ENCODE results near the gene BAAT.
"Not testable (repeated sequence)": the region's sequence is repeated elsewhere in the genome, so short reads cannot be mapped to it uniquely, and the experiment has no call there.

The BAAT gene

DNA sequence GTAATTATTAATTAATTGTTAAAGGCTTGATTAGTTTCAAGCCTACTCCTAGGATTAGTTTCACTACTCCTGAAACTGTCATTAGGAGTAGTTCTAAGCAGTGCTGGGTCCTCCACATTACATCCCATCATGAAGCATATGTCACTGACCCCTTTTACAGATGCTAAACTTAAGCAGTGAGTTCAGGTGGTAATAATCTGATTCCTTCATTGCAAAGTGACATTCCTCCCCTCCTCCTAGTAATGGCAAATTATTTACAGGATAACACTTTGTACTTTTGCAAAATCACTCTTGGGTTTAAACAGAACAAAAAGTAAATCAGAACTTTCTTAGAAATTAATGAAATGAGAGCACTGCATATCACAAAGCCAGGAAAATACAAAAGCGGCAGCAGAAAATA, 52.4 kb downstream of the BAAT start:
- Histone ChIP-seq H3K27me3 (ENCODE audit: control insufficient read depth, insufficient read depth, low read length) (no peaks in the 10 kb centered on the region), H3K4me1 (ENCODE audit: control insufficient read depth, insufficient read depth, low read length) (no peaks in the 10 kb centered on the region), H3K4me2 (ENCODE audit: low read length) (no peak overlapping the region), H3K36me3 (ENCODE audit: insufficient read depth, low read length) (no peaks in the 10 kb centered on the region), H3K9me3 (replicated peaks; ENCODE audit: low read length) (no peaks in the 10 kb centered on the region), H3K9ac (ENCODE audit: low read depth, low read length) (no peak overlapping the region), H3K4me3 (ENCODE audit: low read length) (no peak overlapping the region)

DNA sequence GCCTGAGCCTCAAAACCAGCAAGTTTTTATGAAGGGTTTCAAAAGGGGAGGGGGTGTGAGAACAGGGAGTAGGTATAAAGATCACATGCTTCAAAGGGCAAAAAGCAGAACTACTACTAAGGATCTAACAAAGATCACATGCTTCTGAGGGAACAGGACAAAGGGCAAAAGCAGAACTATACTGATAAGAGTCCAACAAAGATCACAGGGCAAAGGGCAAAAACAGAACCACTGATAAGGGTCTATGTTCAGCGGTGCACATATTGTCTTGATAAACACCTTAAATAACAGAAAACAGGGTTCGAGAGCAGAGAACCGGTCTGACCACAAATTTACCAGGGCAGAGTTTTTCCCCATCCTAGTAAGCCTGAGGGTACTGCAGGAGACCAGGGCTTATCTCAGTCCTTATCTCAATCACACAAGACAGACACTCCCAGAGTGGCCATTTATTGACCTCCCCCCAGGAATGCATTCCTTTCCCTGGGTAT, 57.3 kb downstream of the BAAT start:
- not testable (repeated sequence) for H3K9me3 ChIP-seq (replicated peaks; ENCODE audit: low read length); H3K4me2 ChIP-seq (ENCODE audit: low read length); H3K9ac ChIP-seq (ENCODE audit: low read depth, low read length); H3K4me3 ChIP-seq (ENCODE audit: low read length); H3K4me1 ChIP-seq (ENCODE audit: control insufficient read depth, insufficient read depth, low read length); H3K36me3 ChIP-seq (ENCODE audit: insufficient read depth, low read length); H3K27me3 ChIP-seq (ENCODE audit: control insufficient read depth, insufficient read depth, low read length)

DNA sequence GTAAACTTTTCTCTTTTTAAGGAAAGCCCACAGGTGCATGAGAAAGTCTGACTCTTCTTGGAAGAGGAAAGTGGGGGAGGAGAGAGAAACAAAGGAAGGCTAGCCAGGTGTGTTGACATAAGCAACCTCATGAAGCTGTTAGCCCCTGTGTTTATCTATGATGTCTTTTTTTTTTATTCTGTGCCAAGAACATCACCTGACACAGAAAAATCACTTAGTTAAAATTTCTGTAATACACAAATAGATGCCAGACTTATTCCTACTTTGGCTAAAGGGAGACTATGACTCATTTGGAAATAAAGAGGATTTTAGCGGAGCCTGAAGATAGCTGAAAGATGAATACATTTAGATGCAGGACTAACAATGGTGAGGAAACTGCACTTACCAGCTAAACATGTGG, 58.3 kb downstream of the BAAT start:
- H3K4me3 ChIP-seq (ENCODE audit: low read length) = no peak overlapping the region
- H3K9me3 ChIP-seq (replicated peaks; ENCODE audit: low read length) = no peaks in the 10 kb centered on the region
- no peak overlapping the region for H3K9ac ChIP-seq (ENCODE audit: low read depth, low read length)
- no peaks in the 10 kb centered on the region for H3K36me3 ChIP-seq (ENCODE audit: insufficient read depth, low read length)
- H3K4me2 ChIP-seq (ENCODE audit: low read length) = no peak overlapping the region
- no peaks in the 10 kb centered on the region for H3K4me1 ChIP-seq (ENCODE audit: control insufficient read depth, insufficient read depth, low read length)
- H3K27me3 ChIP-seq (ENCODE audit: control insufficient read depth, insufficient read depth, low read length) = no peaks in the 10 kb centered on the region

DNA sequence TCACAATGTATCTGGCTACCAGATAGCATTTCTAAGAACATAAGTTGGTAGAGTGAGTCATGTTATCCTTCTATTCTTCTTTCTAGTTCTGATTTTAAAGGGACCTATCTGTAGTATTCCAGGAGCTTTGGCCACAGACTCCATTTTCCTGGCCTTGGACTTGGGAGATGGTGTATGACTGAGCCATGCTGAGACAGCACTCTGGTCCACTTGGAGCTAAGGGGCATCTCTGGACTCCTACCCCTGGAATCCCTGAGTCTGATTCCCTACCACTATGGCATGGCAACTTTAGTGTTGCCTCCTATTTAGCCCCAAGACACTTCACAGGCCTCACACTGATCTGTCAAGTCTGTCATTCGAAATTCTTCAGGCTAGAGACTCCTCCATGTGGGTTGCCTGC, 58.8 kb downstream of the BAAT start:
- Histone ChIP-seq H3K9ac (ENCODE audit: low read depth, low read length) (no peak overlapping the region), H3K27me3 (ENCODE audit: control insufficient read depth, insufficient read depth, low read length) (no peaks in the 10 kb centered on the region), H3K9me3 (replicated peaks; ENCODE audit: low read length) (no peaks in the 10 kb centered on the region), H3K4me1 (ENCODE audit: control insufficient read depth, insufficient read depth, low read length) (no peaks in the 10 kb centered on the region), H3K36me3 (ENCODE audit: insufficient read depth, low read length) (no peaks in the 10 kb centered on the region), H3K4me3 (ENCODE audit: low read length) (no peak overlapping the region), H3K4me2 (ENCODE audit: low read length) (no peak overlapping the region)

DNA sequence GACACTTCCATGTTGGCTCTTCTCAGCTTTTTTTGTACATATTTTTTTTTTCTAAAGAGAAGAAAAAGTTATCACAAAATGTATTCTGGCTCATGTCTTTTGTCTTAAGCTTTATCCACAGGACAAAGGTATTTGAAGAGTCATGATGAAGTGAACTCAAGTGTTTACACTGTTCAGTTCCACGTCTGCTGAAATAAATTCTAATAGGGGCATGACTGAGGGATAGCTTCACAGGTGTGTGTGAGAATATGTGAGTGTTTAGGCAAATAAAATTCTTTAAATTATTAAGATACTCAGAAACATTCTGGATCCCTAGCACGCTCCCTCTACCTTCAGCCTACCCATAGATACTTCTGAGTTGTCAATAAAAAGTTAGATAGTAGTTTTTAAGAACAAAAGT, 59.8 kb downstream of the BAAT start:
- H3K4me1 ChIP-seq (ENCODE audit: control insufficient read depth, insufficient read depth, low read length) = no peaks in the 10 kb centered on the region
- H3K27me3 ChIP-seq (ENCODE audit: control insufficient read depth, insufficient read depth, low read length) = no peaks in the 10 kb centered on the region
- no peaks in the 10 kb centered on the region for H3K36me3 ChIP-seq (ENCODE audit: insufficient read depth, low read length)
- no peak overlapping the region for H3K4me3 ChIP-seq (ENCODE audit: low read length)
- no peak overlapping the region for H3K4me2 ChIP-seq (ENCODE audit: low read length)
- H3K9me3 ChIP-seq (replicated peaks; ENCODE audit: low read length) = no peaks in the 10 kb centered on the region
- H3K9ac ChIP-seq (ENCODE audit: low read depth, low read length) = no peak overlapping the region

DNA sequence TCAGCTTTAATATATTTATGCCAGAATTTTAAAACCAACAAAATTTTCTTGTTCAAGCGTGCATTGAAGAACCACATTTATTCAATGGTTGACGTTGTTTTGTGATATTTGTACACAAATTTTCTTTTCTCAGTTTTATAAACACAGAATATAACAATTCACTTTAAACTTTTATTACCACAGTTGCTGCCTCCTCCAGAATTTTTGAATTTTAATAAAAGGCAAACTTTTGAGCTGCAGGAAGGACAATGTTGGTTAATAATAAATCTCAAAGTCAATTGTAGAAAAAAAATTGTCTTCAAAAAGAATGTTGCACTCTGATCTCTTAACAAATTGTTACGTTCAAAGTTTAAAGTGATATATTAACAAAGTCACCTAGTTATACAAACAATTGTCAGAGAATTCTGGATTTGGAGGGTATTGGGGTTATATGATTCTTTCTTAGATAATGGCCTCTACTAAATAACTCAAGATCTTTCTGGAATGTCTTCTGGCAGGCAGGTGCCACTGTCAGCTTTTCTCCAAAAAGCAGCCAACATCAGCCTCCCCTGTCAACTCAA, 60.5 kb downstream of the BAAT start:
- H3K9ac ChIP-seq (ENCODE audit: low read depth, low read length) = no peak overlapping the region
- no peaks in the 10 kb centered on the region for H3K27me3 ChIP-seq (ENCODE audit: control insufficient read depth, insufficient read depth, low read length)
- no peaks in the 10 kb centered on the region for H3K9me3 ChIP-seq (replicated peaks; ENCODE audit: low read length)
- no peaks in the 10 kb centered on the region for H3K4me1 ChIP-seq (ENCODE audit: control insufficient read depth, insufficient read depth, low read length)
- H3K4me2 ChIP-seq (ENCODE audit: low read length) = no peak overlapping the region
- no peak overlapping the region for H3K4me3 ChIP-seq (ENCODE audit: low read length)
- no peaks in the 10 kb centered on the region for H3K36me3 ChIP-seq (ENCODE audit: insufficient read depth, low read length)

DNA sequence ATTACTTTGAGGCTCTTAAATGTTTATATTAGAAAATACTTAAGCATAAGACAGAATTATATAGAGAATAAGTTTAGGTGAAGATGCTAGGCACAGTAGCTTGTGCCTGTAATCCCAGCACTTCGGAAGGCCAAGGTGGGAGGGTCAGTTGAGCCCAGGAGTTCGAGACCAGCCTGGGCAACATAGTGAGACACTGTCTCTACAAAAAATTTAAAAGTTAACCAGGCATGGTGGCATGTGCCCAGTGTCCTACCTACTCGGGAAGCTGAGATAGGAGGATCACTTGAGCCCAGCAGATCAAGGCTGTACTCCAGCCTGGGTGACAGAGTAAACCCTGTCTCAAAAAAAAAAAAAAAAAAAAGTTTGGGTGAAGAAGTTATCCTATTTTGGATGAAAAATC, 61.7 kb downstream of the BAAT start:
- Histone ChIP-seq H3K27me3 (ENCODE audit: control insufficient read depth, insufficient read depth, low read length) (no peaks in the 10 kb centered on the region), H3K4me2 (ENCODE audit: low read length) (no peak overlapping the region), H3K9me3 (replicated peaks; ENCODE audit: low read length) (no peaks in the 10 kb centered on the region), H3K4me3 (ENCODE audit: low read length) (no peak overlapping the region), H3K9ac (ENCODE audit: low read depth, low read length) (no peak overlapping the region), H3K4me1 (ENCODE audit: control insufficient read depth, insufficient read depth, low read length) (no peaks in the 10 kb centered on the region), H3K36me3 (ENCODE audit: insufficient read depth, low read length) (no peaks in the 10 kb centered on the region)

DNA sequence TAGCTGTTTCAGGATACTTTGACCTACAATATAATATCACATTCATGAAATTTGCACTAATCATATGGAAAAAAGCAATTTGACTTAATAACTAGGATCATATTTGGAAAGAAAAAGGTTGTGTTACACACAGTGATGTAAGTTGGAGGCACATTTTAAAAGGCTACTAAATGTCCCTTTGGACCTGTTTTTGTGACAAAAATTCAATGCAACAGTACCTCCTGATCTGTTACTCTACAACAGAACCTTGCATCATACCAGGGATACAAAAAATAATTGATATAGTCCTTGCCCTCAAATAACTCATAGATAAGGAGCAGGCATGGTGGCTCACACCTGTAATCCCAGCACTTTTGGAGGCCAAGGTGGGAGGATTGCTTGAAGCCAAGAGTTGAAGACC, 67.1 kb downstream of the BAAT start:
- no peak overlapping the region for H3K4me3 ChIP-seq (ENCODE audit: low read length)
- H3K27me3 ChIP-seq (ENCODE audit: control insufficient read depth, insufficient read depth, low read length) = no peaks in the 10 kb centered on the region
- no peaks in the 10 kb centered on the region for H3K4me1 ChIP-seq (ENCODE audit: control insufficient read depth, insufficient read depth, low read length)
- no peaks in the 10 kb centered on the region for H3K36me3 ChIP-seq (ENCODE audit: insufficient read depth, low read length)
- H3K4me2 ChIP-seq (ENCODE audit: low read length) = no peak overlapping the region
- H3K9me3 ChIP-seq (replicated peaks; ENCODE audit: low read length) = no peaks in the 10 kb centered on the region
- no peak overlapping the region for H3K9ac ChIP-seq (ENCODE audit: low read depth, low read length)

DNA sequence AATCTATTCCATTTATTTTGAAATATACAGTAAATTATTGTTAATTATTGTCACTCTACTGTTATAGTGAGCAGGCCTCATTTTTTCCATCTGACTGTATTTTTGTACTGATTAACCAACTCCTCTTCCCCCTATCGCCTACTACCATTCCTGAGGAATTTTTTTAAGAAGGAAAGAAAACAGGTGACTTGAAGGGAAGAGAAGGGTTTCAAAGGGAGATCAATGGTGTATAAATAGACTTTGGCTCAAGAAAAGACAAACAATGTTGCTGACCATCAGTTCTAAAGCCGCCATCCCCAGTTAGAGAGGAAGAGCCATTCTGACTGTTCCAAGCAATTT, 69.7 kb downstream of the BAAT start:
- no peaks in the 10 kb centered on the region for H3K9me3 ChIP-seq (replicated peaks; ENCODE audit: low read length)
- H3K27me3 ChIP-seq (ENCODE audit: control insufficient read depth, insufficient read depth, low read length) = no peaks in the 10 kb centered on the region
- H3K36me3 ChIP-seq (ENCODE audit: insufficient read depth, low read length) = no peaks in the 10 kb centered on the region
- H3K4me2 ChIP-seq (ENCODE audit: low read length) = no peak overlapping the region
- H3K4me3 ChIP-seq (ENCODE audit: low read length) = no peak overlapping the region
- H3K9ac ChIP-seq (ENCODE audit: low read depth, low read length) = no peak overlapping the region
- no peaks in the 10 kb centered on the region for H3K4me1 ChIP-seq (ENCODE audit: control insufficient read depth, insufficient read depth, low read length)

DNA sequence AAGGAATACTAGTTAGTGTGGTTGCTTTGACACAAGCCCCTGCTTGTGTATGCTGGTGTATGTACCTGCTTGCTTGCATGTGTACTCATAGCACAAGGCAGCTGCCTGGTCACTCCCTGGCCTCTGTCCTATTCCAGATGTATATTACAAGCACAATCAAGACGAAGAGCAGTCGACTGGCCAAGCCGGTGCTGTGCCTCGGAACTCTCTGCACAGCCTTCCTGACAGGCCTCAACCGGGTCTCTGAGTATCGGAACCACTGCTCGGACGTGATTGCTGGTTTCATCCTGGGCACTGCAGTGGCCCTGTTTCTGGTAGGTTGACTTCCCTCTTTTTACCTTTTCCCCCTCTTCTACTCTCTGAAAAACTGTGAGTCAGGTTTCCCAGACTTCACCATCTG, 72.1 kb downstream of the BAAT start:
- H3K27me3 ChIP-seq (ENCODE audit: control insufficient read depth, insufficient read depth, low read length) = peaks cover 5% of the 10 kb centered on the region
- H3K9ac ChIP-seq (ENCODE audit: low read depth, low read length) = no peak overlapping the region
- no peak overlapping the region for H3K4me2 ChIP-seq (ENCODE audit: low read length)
- no peaks in the 10 kb centered on the region for H3K36me3 ChIP-seq (ENCODE audit: insufficient read depth, low read length)
- H3K4me3 ChIP-seq (ENCODE audit: low read length) = no peak overlapping the region
- H3K9me3 ChIP-seq (replicated peaks; ENCODE audit: low read length) = no peaks in the 10 kb centered on the region
- H3K4me1 ChIP-seq (ENCODE audit: control insufficient read depth, insufficient read depth, low read length) = no peaks in the 10 kb centered on the region

DNA sequence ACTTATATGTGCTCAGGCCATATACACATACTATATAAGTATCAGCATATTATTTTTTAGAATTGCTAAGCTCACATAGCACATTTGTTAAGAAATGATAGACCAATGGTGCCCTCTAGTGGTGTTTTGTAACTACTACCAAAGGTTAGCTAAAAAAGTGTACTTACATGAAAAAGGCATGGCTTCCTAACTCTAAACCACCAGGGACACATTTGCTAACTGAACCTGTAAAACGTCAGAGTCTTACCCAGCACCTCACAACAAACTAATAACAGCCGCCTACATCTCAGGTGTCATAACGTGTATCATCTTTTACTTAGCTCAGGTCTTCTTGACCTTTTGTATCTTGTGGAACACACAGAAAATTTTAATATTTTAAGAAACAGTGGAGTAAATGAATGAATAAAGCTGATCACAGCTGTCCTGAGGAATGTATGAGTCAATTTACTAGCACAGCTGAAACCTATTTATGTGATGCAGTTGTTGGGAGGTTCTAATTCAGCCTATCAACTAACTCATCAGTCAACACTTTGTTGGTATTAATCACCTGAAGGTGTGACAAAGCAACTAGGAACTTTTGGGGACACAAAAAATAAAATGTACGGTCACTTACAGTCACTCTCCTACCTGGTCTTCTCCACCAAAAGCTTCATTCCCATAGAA, 72.9 kb downstream of the BAAT start:
- peaks cover 6% of the 10 kb centered on the region for H3K27me3 ChIP-seq (ENCODE audit: control insufficient read depth, insufficient read depth, low read length)
- no peak overlapping the region for H3K4me2 ChIP-seq (ENCODE audit: low read length)
- H3K9ac ChIP-seq (ENCODE audit: low read depth, low read length) = no peak overlapping the region
- no peaks in the 10 kb centered on the region for H3K4me1 ChIP-seq (ENCODE audit: control insufficient read depth, insufficient read depth, low read length)
- H3K9me3 ChIP-seq (replicated peaks; ENCODE audit: low read length) = no peaks in the 10 kb centered on the region
- no peaks in the 10 kb centered on the region for H3K36me3 ChIP-seq (ENCODE audit: insufficient read depth, low read length)
- H3K4me3 ChIP-seq (ENCODE audit: low read length) = no peak overlapping the region

DNA sequence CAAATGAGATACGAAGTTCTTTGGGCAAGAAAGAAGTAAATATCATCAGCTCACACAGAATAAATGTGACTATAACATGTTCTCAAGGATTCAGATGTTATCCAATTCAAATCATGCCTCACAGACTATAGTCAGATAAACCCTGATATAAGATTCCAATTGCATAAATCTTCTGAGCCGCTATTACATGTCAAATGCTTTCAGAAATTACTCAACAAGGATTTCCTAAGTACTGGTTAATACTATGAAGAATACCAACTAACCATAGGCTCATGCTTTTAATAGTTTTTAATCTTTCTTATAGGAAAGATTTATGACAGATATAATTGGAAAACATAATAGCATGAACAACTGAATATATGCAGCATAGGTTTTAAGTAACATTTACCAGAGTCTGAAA, 73.6 kb downstream of the BAAT start:
- H3K27me3 ChIP-seq (ENCODE audit: control insufficient read depth, insufficient read depth, low read length) = peaks cover 9% of the 10 kb centered on the region
- no peaks in the 10 kb centered on the region for H3K36me3 ChIP-seq (ENCODE audit: insufficient read depth, low read length)
- no peak overlapping the region for H3K9ac ChIP-seq (ENCODE audit: low read depth, low read length)
- no peaks in the 10 kb centered on the region for H3K4me1 ChIP-seq (ENCODE audit: control insufficient read depth, insufficient read depth, low read length)
- H3K9me3 ChIP-seq (replicated peaks; ENCODE audit: low read length) = no peaks in the 10 kb centered on the region
- H3K4me2 ChIP-seq (ENCODE audit: low read length) = no peak overlapping the region
- no peak overlapping the region for H3K4me3 ChIP-seq (ENCODE audit: low read length)
